ENCODE results near the gene SAMD4B. TPM values are rescaled to one million over a fixed set of nuclear protein-coding genes. Genes with fewer than 3 reads are reported as not detected.
A peak's percentile ranks its signal among the peaks of the same experiment; 100 is the strongest.

Gene SAMD4B
- total RNA-seq, 1 experiment from 2014 or later, result 37.0 TPM

DNA sequence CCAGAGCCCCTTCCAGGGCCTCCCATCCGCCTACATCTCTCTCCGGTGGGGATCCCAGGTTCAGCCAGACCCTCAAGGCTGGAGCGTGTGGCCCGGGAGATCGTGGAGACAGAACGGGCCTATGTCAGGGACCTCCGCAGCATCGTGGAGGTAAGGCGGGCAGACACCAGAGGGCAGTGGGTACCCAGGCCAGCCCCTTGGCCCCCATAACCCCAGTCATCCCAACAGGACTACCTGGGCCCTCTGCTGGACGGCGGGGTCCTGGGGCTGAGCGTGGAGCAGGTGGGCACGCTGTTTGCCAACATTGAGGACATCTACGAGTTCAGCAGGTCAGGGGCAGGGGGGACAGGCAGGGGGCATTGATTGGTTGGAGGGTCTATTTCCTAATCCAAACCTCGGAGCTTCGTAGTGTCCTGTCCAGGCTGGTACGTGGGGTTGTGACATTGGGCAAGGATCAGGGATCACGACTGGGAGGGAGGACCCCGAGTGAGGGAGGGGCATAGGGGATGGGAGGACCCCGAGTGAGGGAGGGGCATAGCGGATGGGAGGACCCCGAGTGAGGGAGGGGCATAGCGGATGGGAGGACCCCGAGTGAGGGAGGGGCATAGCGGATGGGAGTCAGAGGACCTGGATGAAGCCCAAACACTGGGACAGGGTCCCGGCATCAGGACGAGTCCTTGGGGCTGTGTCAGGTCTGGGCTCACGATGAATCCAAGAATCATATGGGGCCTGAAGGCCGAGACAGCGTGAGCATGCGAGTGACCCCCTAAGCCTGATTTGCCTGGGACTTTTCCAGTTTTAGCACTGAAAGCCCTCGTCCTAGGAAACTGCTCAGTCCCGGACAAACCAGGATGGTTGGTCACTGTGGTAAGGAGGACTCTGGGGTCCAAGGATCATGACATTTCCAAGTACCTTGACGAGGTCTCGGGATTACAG is 73.2 kb downstream of the SAMD4B start:
- H3K4me3 ChIP-seq, result no peak overlapping the region
- H3K36me3 ChIP-seq, result peaks cover 4% of the 10 kb centered on the region; the same call in 1 of the 2 replicates

DNA sequence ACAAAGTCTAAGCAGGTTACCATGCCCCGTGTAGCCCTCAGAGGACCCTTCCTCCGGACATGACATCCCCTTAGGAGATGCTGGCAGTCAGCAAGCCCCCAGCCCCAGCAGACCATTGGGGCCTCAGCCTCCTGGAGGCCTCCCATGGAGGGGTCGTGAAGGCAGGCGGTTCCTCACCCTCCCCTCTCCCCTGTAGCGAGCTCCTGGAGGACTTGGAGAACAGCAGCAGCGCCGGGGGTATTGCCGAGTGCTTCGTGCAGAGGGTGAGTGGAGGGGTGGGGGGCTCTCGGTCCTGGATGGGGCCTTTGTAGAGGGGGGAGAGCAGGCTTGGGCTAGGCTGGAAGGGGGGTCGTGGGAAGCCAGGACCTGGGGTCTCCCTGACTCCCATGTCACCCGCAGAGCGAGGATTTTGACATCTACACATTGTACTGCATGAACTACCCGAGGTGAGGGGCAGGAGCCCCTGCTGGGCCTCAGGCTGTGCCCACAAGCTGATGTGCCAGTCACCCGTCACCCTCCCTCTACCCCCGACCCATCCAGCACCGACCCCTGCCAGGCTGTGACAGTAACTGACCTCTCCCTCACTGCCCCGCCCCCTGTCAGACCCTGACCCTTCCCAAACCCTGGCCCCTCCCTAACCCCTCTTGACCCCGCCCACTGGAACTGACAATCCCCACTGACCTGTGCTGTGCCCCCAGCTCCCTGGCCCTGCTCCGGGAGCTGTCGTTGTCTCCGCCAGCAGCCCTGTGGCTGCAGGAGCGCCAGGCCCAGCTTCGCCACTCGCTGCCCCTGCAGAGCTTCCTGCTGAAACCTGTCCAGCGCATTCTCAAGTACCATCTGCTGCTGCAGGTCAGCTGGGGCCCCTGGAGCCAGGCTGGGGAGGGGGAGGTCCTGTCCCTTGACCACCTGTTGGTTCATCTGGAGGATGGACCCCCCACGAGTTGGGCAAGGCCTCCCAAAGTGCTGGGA is 74.2 kb downstream of the SAMD4B start:
- peaks cover 4% of the 10 kb centered on the region; the same call in 1 of the 2 replicates for H3K36me3 ChIP-seq
- no peak overlapping the region for H3K4me3 ChIP-seq
- H3K9me3 ChIP-seq, result no peaks in the 10 kb centered on the region
- no peaks in the 10 kb centered on the region for H3K27me3 ChIP-seq
- DNase-seq, result no peak

More for the DNA sequence above, 73.2 kb downstream of the SAMD4B start:
- no peaks in the 10 kb centered on the region for H3K27me3 ChIP-seq
- no peak for DNase-seq
- H3K9me3 ChIP-seq, result no peaks in the 10 kb centered on the region

DNA sequence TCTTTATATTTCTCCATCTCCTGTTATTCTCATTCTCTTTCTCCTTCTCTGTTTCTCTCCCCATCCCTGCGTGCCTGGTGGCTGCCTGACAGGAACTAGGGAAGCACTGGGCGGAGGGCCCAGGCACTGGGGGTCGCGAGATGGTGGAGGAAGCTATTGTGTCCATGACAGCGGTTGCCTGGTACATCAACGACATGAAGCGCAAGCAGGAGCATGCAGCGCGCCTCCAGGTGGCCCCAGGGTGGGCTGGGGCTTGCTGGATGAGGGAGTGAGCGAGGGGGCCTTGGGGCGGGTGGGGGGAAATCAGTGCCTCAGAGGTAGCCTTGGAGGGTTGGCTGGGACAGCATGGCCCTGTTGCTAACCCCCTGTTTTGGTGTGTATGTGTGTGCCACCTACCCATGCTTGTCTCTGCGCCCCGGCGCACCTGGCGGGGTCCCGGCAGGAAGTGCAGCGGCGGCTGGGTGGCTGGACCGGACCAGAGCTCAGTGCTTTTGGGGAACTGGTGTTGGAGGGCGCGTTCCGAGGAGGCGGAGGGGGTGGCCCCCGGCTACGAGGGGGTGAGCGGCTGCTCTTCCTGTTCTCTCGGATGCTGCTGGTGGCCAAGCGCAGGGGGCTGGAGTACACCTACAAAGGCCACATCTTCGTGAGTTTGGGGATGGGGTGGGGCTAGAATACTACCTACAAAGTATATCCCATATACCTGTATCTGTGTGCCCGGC is 75.4 kb downstream of the SAMD4B start:
- peaks cover 4% of the 10 kb centered on the region; the same call in 1 of the 2 replicates for H3K36me3 ChIP-seq
- no peak for DNase-seq
- no peak overlapping the region for H3K4me3 ChIP-seq
- H3K27me3 ChIP-seq, result no peaks in the 10 kb centered on the region
- no peaks in the 10 kb centered on the region for H3K9me3 ChIP-seq

DNA sequence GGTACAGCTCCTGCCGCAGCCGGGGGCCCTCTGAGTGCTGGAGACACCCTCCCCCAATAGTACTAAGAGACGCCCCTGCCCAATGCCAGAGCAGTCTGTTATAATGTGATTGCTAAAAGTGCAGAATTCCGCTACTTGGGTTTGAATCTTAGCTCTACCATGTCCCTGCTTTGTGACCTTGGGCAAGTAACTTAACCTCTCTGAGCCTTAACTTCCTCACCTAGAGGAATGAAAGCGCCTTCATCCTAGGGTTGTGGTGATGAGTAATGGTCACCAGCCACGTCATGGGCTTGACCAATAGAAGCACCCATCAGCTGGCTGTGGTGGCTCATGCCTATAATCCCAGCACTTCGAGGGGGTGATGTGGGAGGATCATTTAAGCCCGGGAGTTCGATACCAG is 76.8 kb downstream of the SAMD4B start:
- H3K9me3 ChIP-seq, result no peaks in the 10 kb centered on the region
- H3K27me3 ChIP-seq, result no peaks in the 10 kb centered on the region
- no peak overlapping the region for H3K4me3 ChIP-seq
- no peak for DNase-seq
- H3K36me3 ChIP-seq, result peaks cover 4% of the 10 kb centered on the region; the same call in 1 of the 2 replicates

DNA sequence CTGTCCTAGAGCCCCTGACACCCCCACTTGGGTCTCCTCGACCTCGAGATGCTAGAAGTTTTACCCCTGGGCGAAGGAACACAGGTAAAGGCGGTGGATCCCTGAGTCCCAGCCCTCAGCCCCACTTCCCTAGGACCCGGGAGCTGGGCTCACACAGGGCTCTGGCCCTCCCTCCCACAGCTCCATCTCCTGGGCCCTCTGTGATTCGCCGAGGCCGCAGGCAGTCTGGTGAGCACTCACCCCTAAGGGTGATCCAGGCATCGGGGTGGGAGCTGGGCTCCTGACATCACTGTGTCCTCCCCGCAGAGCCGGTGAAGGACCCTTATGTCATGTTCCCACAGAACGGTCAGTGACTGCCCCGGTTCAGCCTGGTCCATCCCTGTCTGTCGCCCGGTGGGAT is 78.5 kb downstream of the SAMD4B start:
- peaks cover 7% of the 10 kb centered on the region for H3K36me3 ChIP-seq
- H3K27me3 ChIP-seq, result no peaks in the 10 kb centered on the region
- no peaks in the 10 kb centered on the region for H3K9me3 ChIP-seq
- no peak for DNase-seq
- H3K4me3 ChIP-seq, result no peak overlapping the region

DNA sequence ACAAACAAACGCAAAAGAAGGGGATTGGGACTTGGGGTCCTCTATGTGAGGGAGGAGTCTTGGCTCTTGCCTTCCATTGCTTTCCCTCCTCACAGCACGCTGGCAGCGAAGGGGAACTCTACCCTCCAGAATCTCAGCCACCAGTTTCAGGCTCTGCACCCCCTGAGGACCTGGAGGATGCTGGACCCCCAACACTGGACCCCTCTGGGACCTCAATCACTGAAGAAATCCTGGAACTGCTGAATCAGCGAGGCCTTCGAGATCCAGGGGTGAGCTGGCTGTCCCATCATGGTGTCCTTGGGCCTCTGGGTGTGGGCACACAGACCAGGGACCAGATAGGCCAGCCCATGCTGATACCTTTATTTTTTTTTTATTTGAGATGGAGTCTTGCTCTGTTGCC is 79.8 kb downstream of the SAMD4B start:
- no peak for DNase-seq
- Histone ChIP-seq H3K36me3 (peaks cover 7% of the 10 kb centered on the region), H3K9me3 (no peaks in the 10 kb centered on the region), H3K4me3 (no peak overlapping the region), H3K27me3 (no peaks in the 10 kb centered on the region)

DNA sequence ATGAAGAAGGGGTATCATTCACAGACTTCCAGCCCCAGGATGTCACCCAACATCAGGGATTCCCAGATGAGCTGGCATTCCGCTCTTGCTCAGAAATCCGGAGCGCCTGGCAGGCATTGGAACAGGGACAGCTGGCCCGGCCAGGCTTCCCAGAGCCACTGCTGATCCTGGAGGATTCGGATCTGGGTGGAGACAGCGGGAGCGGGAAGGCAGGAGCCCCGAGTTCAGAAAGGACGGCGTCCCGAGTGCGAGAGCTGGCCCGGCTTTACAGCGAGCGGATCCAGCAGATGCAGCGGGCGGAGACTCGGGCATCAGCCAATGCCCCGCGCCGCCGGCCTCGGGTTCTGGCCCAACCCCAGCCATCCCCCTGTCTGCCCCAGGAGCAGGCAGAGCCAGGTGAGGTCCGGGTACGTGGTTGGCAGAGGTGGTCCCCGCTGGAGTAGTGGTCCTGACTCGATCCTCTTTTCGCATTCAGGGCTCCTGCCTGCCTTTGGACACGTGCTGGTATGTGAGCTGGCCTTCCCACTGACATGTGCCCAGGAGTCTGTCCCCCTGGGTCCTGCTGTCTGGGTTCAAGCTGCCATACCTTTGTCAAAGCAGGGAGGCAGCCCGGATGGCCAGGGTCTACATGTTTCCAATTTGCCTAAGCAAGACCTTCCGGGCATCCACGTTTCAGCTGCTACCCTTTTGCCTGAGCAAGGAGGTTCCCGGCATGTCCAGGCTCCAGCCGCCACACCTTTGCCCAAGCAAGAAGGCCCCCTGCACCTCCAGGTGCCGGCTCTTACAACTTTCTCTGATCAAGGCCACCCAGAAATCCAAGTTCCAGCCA is 81.3 kb downstream of the SAMD4B start:
- H3K4me3 ChIP-seq, result no peak overlapping the region
- H3K27me3 ChIP-seq, result no peaks in the 10 kb centered on the region
- H3K36me3 ChIP-seq, result peaks cover 7% of the 10 kb centered on the region
- no peaks in the 10 kb centered on the region for H3K9me3 ChIP-seq
- DNase-seq, result no peak

DNA sequence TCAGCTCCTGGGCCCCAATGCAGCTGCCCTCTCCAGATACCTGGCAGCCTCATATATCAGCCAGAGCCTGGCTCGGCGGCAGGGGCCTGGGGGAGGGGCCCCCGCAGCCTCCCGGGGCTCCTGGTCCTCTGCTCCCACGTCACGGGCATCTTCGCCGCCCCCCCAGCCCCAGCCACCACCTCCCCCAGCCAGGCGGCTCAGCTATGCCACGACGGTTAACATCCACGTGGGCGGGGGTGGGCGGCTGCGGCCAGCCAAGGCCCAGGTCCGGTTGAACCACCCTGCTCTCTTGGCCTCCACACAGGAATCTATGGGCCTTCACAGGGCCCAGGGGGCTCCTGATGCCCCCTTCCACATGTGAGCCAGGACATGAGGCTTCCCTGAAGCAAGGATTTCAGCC is 82.7 kb downstream of the SAMD4B start:
- Histone ChIP-seq H3K9me3 (no peaks in the 10 kb centered on the region), H3K36me3 (peaks cover 2% of the 10 kb centered on the region; the same call in 1 of the 2 replicates), H3K4me3 (no peak overlapping the region), H3K27me3 (no peaks in the 10 kb centered on the region)
- DNase-seq, result no peak

DNA sequence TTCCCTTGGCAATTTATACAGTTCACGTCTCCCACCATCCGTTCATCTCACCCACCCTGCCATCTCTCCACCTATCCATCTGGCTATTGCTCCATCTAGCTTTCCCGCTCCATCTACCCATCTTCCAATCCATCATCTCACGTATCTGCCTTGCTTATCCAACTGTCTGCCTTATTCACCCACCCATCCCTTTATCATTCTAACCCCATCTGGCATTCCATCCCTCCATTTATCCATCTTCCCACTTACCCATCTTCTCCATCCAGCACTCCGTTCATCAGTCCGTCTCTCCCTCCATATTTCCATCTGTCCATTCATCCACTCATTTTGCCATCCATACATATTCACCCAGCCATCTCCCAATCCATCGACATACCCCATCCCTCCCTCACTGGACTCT is 83.5 kb downstream of the SAMD4B start:
- DNase-seq, result no peak
- Histone ChIP-seq H3K9me3 (no peaks in the 10 kb centered on the region), H3K36me3 (peaks cover 2% of the 10 kb centered on the region; the same call in 1 of the 2 replicates), H3K27me3 (no peaks in the 10 kb centered on the region), H3K4me3 (no peak overlapping the region)

DNA sequence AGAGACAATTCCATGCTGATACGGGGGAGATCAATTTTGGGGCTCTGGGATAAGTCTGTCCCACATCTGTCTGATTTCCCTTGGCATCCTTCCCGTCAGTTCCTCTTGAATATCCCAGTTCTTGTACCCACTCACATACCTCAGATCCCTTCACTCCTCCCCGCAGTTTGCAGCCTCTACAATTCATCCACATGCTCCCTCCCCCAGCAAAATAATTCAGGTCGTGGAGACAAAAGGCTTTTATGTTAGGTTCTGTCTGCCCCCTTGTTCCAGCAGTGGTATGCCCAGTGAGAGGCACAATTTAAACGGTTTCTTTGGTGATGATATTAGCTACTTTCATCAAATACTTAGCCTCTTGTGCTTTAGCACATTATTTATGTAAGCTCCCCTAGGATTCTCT is 83.9 kb downstream of the SAMD4B start:
- Histone ChIP-seq H3K4me3 (no peak overlapping the region), H3K27me3 (no peaks in the 10 kb centered on the region), H3K9me3 (no peaks in the 10 kb centered on the region), H3K36me3 (peaks cover 6% of the 10 kb centered on the region; the same call in 1 of the 2 replicates)
- DNase-seq, result no peak

DNA sequence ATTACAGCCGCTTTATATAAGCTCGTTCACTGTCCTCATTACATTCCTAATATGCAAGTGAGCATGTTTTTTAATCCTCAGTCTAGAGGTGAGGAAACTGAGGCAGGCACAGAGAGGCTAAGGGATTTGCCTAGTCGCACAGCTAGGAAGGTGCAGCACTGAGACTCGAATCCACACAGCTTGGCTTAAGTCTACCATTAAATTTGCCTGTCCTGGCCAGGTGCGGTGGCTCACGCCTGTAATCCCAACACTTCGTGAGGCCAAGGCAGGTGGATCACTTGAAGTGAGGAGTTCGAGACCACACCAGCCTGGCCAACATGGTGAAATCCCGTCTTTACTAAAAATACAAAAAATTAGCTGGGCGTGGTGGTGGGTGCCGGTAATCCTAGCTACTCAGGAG is 85.5 kb downstream of the SAMD4B start:
- DNase-seq, result no peak
- Histone ChIP-seq H3K27me3 (no peaks in the 10 kb centered on the region), H3K9me3 (no peaks in the 10 kb centered on the region), H3K4me3 (no peak overlapping the region), H3K36me3 (peaks cover 18% of the 10 kb centered on the region)

DNA sequence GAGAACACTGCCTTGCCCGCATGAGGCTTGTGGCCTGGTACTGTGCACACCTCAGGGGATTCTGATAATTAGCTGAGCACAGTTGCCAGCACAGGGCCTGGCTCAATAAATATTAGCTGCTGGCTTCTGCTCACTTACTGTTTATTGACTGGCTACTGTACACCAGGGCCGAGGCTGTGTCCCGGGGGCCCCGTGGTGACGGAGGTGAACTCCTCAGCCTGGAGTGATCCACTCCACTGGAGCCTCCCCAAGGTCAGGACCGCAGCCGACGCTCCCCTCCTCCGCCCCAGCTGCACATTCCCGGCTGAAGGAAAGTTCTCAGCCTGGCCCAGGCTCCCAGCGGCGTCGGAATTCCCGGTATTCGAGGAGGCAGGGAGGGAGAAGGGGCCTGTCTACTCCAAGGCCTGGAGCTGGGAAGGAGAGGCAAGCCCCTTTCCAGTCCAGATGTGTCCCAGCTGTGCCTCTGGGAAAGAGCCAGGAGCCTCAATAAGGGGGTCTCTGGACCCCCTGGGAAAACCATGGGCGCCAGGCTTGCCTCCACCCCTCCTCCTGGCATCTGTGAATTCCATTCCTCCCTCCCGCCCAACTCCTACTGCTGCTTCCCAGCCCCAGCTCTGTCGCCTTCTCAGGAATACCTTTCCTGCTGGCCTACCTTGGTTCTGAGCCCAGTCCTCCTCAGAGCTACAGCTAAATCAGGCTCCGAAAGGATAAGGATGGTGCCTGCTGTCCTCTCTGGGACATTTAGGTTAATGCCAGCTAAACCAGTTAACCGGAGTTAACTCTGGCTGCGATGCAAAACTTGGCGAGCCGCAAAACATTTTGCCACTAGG is 86.3 kb downstream of the SAMD4B start:
- Histone ChIP-seq H3K4me3 (no peak overlapping the region), H3K27me3 (no peaks in the 10 kb centered on the region), H3K9me3 (no peaks in the 10 kb centered on the region), H3K36me3 (peaks cover 26% of the 10 kb centered on the region)
- peak; percentile 50 for DNase-seq

DNA sequence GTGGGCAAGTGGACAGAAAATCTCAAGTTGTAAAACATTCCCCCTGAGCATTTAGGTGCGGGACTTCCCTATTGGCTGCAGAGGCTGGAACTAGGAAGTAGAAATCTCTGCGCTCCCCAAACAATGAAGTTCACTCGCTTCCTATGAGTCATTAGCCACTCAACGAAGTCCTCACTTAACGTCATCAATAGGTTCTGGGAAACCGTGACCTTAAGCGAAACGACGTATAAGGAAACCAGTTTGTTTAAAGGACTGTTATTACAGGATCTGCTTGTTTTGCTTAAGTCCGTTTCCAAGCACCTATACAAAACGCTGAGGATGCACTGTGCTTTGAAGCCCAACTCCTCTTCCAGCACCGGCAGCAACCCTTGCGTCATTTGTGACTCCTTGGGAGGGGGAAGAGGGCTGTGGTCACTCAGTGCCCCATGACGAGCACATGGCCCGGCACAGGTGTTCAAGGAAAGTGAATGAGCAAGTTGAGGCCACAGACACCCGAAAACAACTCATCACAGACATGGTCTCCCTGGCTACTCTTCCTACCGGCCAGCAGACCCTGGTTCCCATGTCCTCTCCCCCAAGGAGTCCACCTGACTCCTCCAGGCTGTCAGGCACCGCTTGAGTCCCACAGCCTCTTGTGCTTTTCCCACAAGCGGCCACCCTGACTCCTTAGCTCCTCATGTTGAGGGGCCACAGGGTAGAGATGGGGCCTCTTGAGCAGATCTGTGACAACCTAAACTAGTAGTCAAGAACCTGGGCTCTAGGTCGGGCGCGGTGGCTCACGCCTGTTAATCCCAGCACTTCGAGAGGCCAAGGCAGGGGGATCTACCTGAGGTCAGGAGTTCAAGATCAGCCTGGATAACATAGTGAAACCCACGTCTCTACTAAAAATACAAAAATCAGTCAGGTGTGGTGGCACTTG is 88.7 kb downstream of the SAMD4B start:
- H3K36me3 ChIP-seq, result peaks cover 46% of the 10 kb centered on the region
- no peaks in the 10 kb centered on the region for H3K27me3 ChIP-seq
- H3K9me3 ChIP-seq, result no peaks in the 10 kb centered on the region
- no peak overlapping the region for H3K4me3 ChIP-seq
- peak; percentile 48 for DNase-seq

DNA sequence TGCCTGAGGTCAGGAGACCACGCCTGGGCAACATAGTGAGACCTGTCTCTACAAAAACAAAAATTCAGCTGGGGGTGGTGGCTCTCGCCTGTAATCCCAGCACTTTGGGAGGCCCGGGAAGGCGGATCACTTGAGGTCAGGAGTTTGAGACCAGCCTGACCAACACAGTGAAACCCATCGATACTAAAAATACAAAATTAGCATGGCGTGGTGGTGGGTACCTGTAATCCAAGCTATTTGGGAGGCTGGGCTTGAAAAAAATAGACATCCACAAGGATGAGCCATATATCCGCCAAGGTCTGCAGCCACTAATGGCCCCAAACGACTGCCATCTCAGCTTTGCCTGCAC is 90.4 kb downstream of the SAMD4B start:
- Histone ChIP-seq H3K27me3 (no peaks in the 10 kb centered on the region), H3K4me3 (no peak overlapping the region), H3K9me3 (no peaks in the 10 kb centered on the region), H3K36me3 (peaks cover 46% of the 10 kb centered on the region)
- DNase-seq, result no peak

Data from MG63 (cell line).